ENCODE data around the gene ARHGAP33. TPM values are rescaled to one million over a fixed set of nuclear protein-coding genes. Genes with fewer than 3 reads are reported as not detected.

The ARHGAP33 gene
- total and polyA plus RNA-seq, 10 of the 15 experiments (the other 5 are each of a cell fraction or from before 2014, with no cell fraction given): 0.05 to 22.9 (median 2.3) TPM; not detected in 1

GRCh38 chr19:35744430-35745327 is 30.7 kb upstream of the ARHGAP33 start:
- ChIA-PET CTCF (interaction anchor here (0.6 to 4.3 kb wide), 7 partner anchors 30 to 316 kb away, joined by 3 to 18 read pairs (median 7); no protein-coding TSS in a partner anchor), SMC1A (ENCODE audit: uncharacterized antibody, unreplicated experiment) (interaction anchor here (1.0 to 2.0 kb wide), 3 partner anchors 26 to 49 kb away, joined by 3 to 14 read pairs (median 8); no protein-coding TSS in a partner anchor), POLR2A (interaction anchor here (0.6 to 7.1 kb wide), 12 partner anchors 7 to 312 kb away, joined by 3 to 91 read pairs (median 6); partner anchors contain the start of genes HSPB6 and PROSER3), RAD21 (ENCODE audit: unreplicated experiment) (interaction anchor here (0.7 to 2.3 kb wide), 7 partner anchors 13 to 187 kb away, joined by 3 to 10 read pairs (median 5); partner anchors contain the start of genes COX6B1 and HSPB6)
- Histone ChIP-seq H3K27me3 (replicated peaks in 1 of 2; ENCODE audit: control insufficient read depth in 2 of 2, insufficient read depth in 2 of 2, low read length in 1 of 2) (no peaks in the 10 kb centered on the region), H3K36me3 (ENCODE audit: control insufficient read depth in 2 of 2, insufficient read depth in 2 of 2, low read length in 1 of 2) (peaks cover under 1 to 4% of the 10 kb centered on the region in 2 experiments; a peak in 1 of 4 replicates), H3K27ac (ENCODE audit: control insufficient read depth, insufficient read depth) (peak overlapping the region; percentile 80), H4K20me1 (ENCODE audit: control insufficient read depth, insufficient read depth) (no peaks in the 10 kb centered on the region), H3K4me1 (ENCODE audit: control insufficient read depth, insufficient read depth, low read length) (peaks cover 35% of the 10 kb centered on the region), H3K9me3 (replicated peaks; ENCODE audit: control insufficient read depth, insufficient read depth, low read length) (no peaks in the 10 kb centered on the region), H3K9ac (ENCODE audit: control insufficient read depth, insufficient read depth, low read length) (peak overlapping the region; percentile 77), H3K4me3 (peak overlapping the region; percentile 85), H2AFZ (ENCODE audit: control insufficient read depth, low read depth, low read length) (peak overlapping the region; percentile 58), H3K79me2 (ENCODE audit: control insufficient read depth, insufficient read depth, low read length) (peaks cover 32% of the 10 kb centered on the region), H3K4me2 (ENCODE audit: control insufficient read depth, insufficient read depth) (peak overlapping the region; percentile 90)
- intact Hi-C loops (cut with micrococcal nuclease; ENCODE audit: unreplicated experiment): loop anchor here (1.0 to 2.0 kb wide), 2 partner anchors 14 to 27 kb away; partner anchors contain the start of gene PROSER3
- in situ Hi-C loops (cut with MboI): no loop called here
- ATAC-seq (peak; percentile 58), FAIRE-seq (peak; percentile 89), DNase-seq (ENCODE audit: low read depth, low spot score) (peak; percentile 62)
- BruUV-seq (replicated peaks): no TSS peak
- WGBS (ENCODE audit: insufficient coverage, insufficient replicate concordance, low lambda C conversion rate, missing lambda C conversion rate): 2% methylated on average over 41 of the region's 41 CpGs
- TF ChIP-seq BCL3 (IDR thresholded peaks at IDR 0.05; ENCODE audit: borderline replicate concordance, insufficient read depth, low read depth, low read length, poor library complexity, severe bottlenecking) (no peak), TCF3 (IDR thresholded peaks at IDR 0.05; ENCODE audit: borderline replicate concordance, insufficient read depth, low read depth, low read length) (no peak), ETV6 (conservative IDR thresholded peaks at IDR 0.05 in 1 of 2, IDR thresholded peaks at IDR 0.05 in 1 of 2; ENCODE audit: borderline replicate concordance in 1 of 2, low read depth in 1 of 2) (no peak), NRF1 (conservative IDR thresholded peaks at IDR 0.05; ENCODE audit: low read depth, low read length) (no peak), E4F1 (IDR thresholded peaks at IDR 0.05; ENCODE audit: borderline replicate concordance, partially characterized antibody) (no peak), HDGF (IDR thresholded peaks at IDR 0.05) (no peak), IRF4 (IDR thresholded peaks at IDR 0.05; ENCODE audit: low read depth, low read length) (no peak), RELA (IDR thresholded peaks at IDR 0.05; ENCODE audit: borderline replicate concordance, partially characterized antibody) (no peak)
- TF ChIP-seq, protein P1, sequence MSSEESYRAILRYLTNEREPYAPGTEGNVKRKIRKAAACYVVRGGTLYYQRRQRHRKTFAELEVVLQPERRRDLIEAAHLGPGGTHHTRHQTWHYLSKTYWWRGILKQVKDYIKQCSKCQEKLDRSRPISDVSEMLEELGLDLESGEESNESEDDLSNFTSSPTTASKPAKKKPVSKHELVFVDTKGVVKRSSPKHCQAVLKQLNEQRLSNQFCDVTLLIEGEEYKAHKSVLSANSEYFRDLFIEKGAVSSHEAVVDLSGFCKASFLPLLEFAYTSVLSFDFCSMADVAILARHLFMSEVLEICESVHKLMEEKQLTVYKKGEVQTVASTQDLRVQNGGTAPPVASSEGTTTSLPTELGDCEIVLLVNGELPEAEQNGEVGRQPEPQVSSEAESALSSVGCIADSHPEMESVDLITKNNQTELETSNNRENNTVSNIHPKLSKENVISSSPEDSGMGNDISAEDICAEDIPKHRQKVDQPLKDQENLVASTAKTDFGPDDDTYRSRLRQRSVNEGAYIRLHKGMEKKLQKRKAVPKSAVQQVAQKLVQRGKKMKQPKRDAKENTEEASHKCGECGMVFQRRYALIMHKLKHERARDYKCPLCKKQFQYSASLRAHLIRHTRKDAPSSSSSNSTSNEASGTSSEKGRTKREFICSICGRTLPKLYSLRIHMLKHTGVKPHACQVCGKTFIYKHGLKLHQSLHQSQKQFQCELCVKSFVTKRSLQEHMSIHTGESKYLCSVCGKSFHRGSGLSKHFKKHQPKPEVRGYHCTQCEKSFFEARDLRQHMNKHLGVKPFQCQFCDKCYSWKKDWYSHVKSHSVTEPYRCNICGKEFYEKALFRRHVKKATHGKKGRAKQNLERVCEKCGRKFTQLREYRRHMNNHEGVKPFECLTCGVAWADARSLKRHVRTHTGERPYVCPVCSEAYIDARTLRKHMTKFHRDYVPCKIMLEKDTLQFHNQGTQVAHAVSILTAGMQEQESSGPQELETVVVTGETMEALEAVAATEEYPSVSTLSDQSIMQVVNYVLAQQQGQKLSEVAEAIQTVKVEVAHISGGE (CRISPR knock-in tag; IDR thresholded peaks at IDR 0.05): no peak
